Parathyroid adenoma (tissue), 2 donors: ENCODE data around the gene NOC4L.
"Not testable (repeated sequence)": the region's sequence is repeated elsewhere in the genome, so short reads cannot be mapped to it uniquely, and the experiment has no call there.

Experiments used
- H2AFZ ChIP-seq: fragments of 300-600 bp; sonication (generic); one replicate; pipeline ENCODE4 v1.7.0; 2017; ENCODE audit warnings: antibody characterized with exemption, mild to moderate bottlenecking
- H3K27ac ChIP-seq: fragments of 300-600 bp; sonication (generic); one replicate; pipeline ENCODE4 v1.7.0; 2017
- H3K27me3 ChIP-seq: fragments of 300-600 bp; sonication (generic); one replicate; pipeline ENCODE4 v1.7.0; 2017; ENCODE audit warnings: low read length; ENCODE audit not compliant: control insufficient read depth, insufficient read depth
- H3K36me3 ChIP-seq: fragments of 300-600 bp; sonication (generic); one replicate; pipeline ENCODE4 v1.7.0; 2017; ENCODE audit warnings: low read length; ENCODE audit not compliant: control insufficient read depth, insufficient read depth
- H3K4me1 ChIP-seq: fragments of 300-600 bp; sonication (generic); one replicate; pipeline ENCODE4 v1.7.0; 2017; ENCODE audit warnings: control low read depth
- H3K4me2 ChIP-seq: fragments of 300-600 bp; sonication (generic); one replicate; pipeline ENCODE4 v1.7.0; 2017; ENCODE audit warnings: low read length
- H3K4me3 ChIP-seq: fragments of 300-600 bp; sonication (generic); one replicate; pipeline ENCODE4 v1.7.0; 2017; ENCODE audit warnings: low read depth, low read length
- H3K79me2 ChIP-seq: fragments of 300-600 bp; sonication (generic); one replicate; pipeline ENCODE4 v1.7.0; 2017; ENCODE audit warnings: control low read depth
- H3K9ac ChIP-seq: fragments of 300-600 bp; sonication (generic); one replicate; pipeline ENCODE4 v1.7.0; 2017; ENCODE audit warnings: mild to moderate bottlenecking
- H3K9me3 ChIP-seq: fragments of 300-600 bp; sonication (generic); one replicate; pipeline ENCODE4 v1.7.0; 2017; ENCODE audit warnings: low read length; ENCODE audit not compliant: control insufficient read depth
- CTCF ChIP-seq: fragments of 300-600 bp; sonication (generic); IDR thresholded peaks from one replicate; pipeline ENCODE4 v1.7.0; 2017; ENCODE audit warnings: antibody characterized with exemption, mild to moderate bottlenecking
- donor health status: primary hyperparathyroidism.

The NOC4L gene

GRCh38 chr12:132146098-132146497 lies 1.8 kb downstream of the NOC4L start:
- Histone ChIP-seq H3K27me3 (no peaks in the 10 kb centered on the region), H3K9ac (no peak overlapping the region), H2AFZ (no peak overlapping the region), H3K4me2 (no peak overlapping the region), H3K4me3 (no peak overlapping the region), H3K9me3 (no peaks in the 10 kb centered on the region), H3K4me1 (peaks cover 12% of the 10 kb centered on the region), H3K79me2 (peaks cover 11% of the 10 kb centered on the region), H3K27ac (no peak overlapping the region), H3K36me3 (no peaks in the 10 kb centered on the region)
- TF ChIP-seq CTCF, result no peak

GRCh38 chr12:132146772-132147422 lies 2.6 kb downstream of the NOC4L start:
- H3K4me2 ChIP-seq, result no peak overlapping the region
- no peaks in the 10 kb centered on the region for H3K27me3 ChIP-seq
- H3K9ac ChIP-seq, result no peak overlapping the region
- H2AFZ ChIP-seq, result no peak overlapping the region
- H3K4me1 ChIP-seq, result peaks cover 12% of the 10 kb centered on the region
- no peaks in the 10 kb centered on the region for H3K36me3 ChIP-seq
- no peaks in the 10 kb centered on the region for H3K9me3 ChIP-seq
- H3K4me3 ChIP-seq, result no peak overlapping the region
- no peak for TF ChIP-seq CTCF
- no peak overlapping the region for H3K27ac ChIP-seq
- H3K79me2 ChIP-seq, result peaks cover 9% of the 10 kb centered on the region

GRCh38 chr12:132147423-132148367 lies 3.4 kb downstream of the NOC4L start:
- H3K4me1 ChIP-seq, result peaks cover 9% of the 10 kb centered on the region
- TF ChIP-seq CTCF, result no peak
- no peak overlapping the region for H3K27ac ChIP-seq
- H2AFZ ChIP-seq, result no peak overlapping the region
- no peaks in the 10 kb centered on the region for H3K9me3 ChIP-seq
- H3K9ac ChIP-seq, result no peak overlapping the region
- H3K79me2 ChIP-seq, result peaks cover 3% of the 10 kb centered on the region
- H3K4me2 ChIP-seq, result no peak overlapping the region
- no peaks in the 10 kb centered on the region for H3K36me3 ChIP-seq
- H3K27me3 ChIP-seq, result no peaks in the 10 kb centered on the region
- no peak overlapping the region for H3K4me3 ChIP-seq

- Histone ChIP-seq H3K4me1 (peaks cover 9% of the 10 kb centered on the region), H3K36me3 (no peaks in the 10 kb centered on the region), H3K27ac (no peak overlapping the region), H3K9me3 (no peaks in the 10 kb centered on the region), H3K27me3 (no peaks in the 10 kb centered on the region), H3K9ac (no peak overlapping the region), H3K4me2 (no peak overlapping the region), H3K4me3 (no peak overlapping the region), H3K79me2 (peaks cover 2% of the 10 kb centered on the region), H2AFZ (no peak overlapping the region)
- no peak for TF ChIP-seq CTCF
Measured at GRCh38 chr12:132148368-132149045, 4.2 kb downstream of the NOC4L start.

GRCh38 chr12:132149526-132149925 lies 5.3 kb downstream of the NOC4L start:
- H3K4me3 ChIP-seq, H3K79me2 ChIP-seq, H3K36me3 ChIP-seq, H3K27me3 ChIP-seq, H3K27ac ChIP-seq, H2AFZ ChIP-seq, H3K4me2 ChIP-seq, H3K9me3 ChIP-seq, H3K9ac ChIP-seq, H3K4me1 ChIP-seq: not testable (repeated sequence)
